Activated T-cell treated with anti-CD3 and anti-CD28 coated beads, Interleukin-2, amount 50 U/mL, for 24 hours (primary cell): ENCODE results near the gene PPP1R17.

Source experiments
- DNase-seq: peaks from one replicate; pipeline ENCODE4 v3.0.0-alpha.2; 2020
- H3K27ac Mint-ChIP-seq: 2 replicates; pipeline ENCODE4 v1.8.0; 2020; ENCODE audit warnings: mild to moderate bottlenecking, mixed read lengths
- H3K27me3 Mint-ChIP-seq: 2 replicates; pipeline ENCODE4 v1.8.0; 2020; ENCODE audit warnings: mixed read lengths
- H3K36me3 Mint-ChIP-seq: 2 replicates; pipeline ENCODE4 v1.8.0; 2020; ENCODE audit warnings: low read depth, mixed read lengths
- H3K4me1 Mint-ChIP-seq: 2 replicates; pipeline ENCODE4 v1.8.0; 2020; ENCODE audit warnings: low read depth, mixed read lengths
- H3K4me3 Mint-ChIP-seq: 2 replicates; pipeline ENCODE4 v1.8.0; 2020; ENCODE audit warnings: mild to moderate bottlenecking, moderate library complexity, mixed read lengths
- H3K9me3 Mint-ChIP-seq: 2 replicates; pipeline ENCODE4 v1.8.0; 2020; ENCODE audit warnings: mixed read lengths

PPP1R17 gene

GRCh38 chr7:31683445-31684225 lies 3.4 kb upstream of the PPP1R17 start:
- peaks cover 2% of the 10 kb centered on the region for H3K9me3 Mint-ChIP-seq
- no peak overlapping the region for H3K27ac Mint-ChIP-seq
- no peaks in the 10 kb centered on the region for H3K27me3 Mint-ChIP-seq
- no peak for DNase-seq
- H3K4me3 Mint-ChIP-seq: no peak overlapping the region
- no peaks in the 10 kb centered on the region for H3K4me1 Mint-ChIP-seq
- no peaks in the 10 kb centered on the region for H3K36me3 Mint-ChIP-seq

DNA sequence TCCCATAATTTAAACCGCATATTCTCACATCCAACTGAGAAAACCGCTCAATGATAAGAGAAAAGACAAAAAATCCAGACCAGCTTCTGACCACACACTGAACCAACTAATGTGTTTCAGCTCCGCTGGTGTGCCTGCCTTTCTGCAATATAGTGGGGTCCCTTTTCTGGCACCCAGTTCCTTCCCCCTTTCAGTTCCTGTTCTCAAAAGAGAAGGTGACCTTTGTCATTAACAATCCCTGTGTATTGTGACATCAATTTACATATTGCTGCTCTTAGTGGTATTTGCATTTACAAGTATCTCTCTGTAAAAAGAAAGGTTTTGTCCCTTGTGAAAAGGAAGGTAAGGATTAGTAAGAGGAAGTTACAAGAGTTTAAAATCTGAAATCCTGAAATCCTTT lies 1.4 kb downstream of the PPP1R17 start:
- Mint-ChIP-seq H3K27ac (no peak overlapping the region), H3K36me3 (no peaks in the 10 kb centered on the region), H3K27me3 (no peaks in the 10 kb centered on the region), H3K4me3 (no peak overlapping the region), H3K4me1 (no peaks in the 10 kb centered on the region), H3K9me3 (no peaks in the 10 kb centered on the region)
- no peak for DNase-seq

- Mint-ChIP-seq H3K9me3 (no peaks in the 10 kb centered on the region), H3K4me1 (no peaks in the 10 kb centered on the region), H3K36me3 (no peaks in the 10 kb centered on the region), H3K27ac (no peak overlapping the region), H3K4me3 (no peak overlapping the region), H3K27me3 (no peaks in the 10 kb centered on the region)
- DNase-seq: no peak
Measured at GRCh38 chr7:31688996-31689395, 2.0 kb downstream of the PPP1R17 start.

GRCh38 chr7:31690935-31691334 lies 3.9 kb downstream of the PPP1R17 start:
- DNase-seq: no peak
- H3K27ac Mint-ChIP-seq: no peak overlapping the region
- H3K4me1 Mint-ChIP-seq: no peaks in the 10 kb centered on the region
- no peaks in the 10 kb centered on the region for H3K36me3 Mint-ChIP-seq
- H3K27me3 Mint-ChIP-seq: no peaks in the 10 kb centered on the region
- no peak overlapping the region for H3K4me3 Mint-ChIP-seq
- no peaks in the 10 kb centered on the region for H3K9me3 Mint-ChIP-seq

DNA sequence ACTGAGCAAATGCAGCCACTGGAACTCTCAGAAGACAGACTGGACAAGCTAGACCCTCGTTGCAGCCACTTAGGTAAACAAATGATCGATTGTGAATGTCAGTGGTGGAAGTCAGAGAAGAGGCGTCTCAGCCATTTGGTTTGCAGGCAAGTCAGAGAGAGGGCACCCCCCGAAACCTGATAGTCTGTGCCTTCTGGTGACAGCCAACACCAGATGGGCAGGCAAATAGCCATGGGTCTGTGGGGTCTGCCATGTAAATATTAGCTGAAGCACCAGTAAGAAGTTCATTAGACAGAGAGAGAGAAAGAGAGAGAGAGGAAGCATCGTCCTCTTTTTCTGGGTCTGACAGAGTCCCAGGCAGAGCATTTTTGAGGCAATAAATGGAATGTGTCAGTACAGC lies 5.4 kb downstream of the PPP1R17 start:
- Mint-ChIP-seq H3K27ac (no peak overlapping the region), H3K27me3 (no peaks in the 10 kb centered on the region), H3K9me3 (no peaks in the 10 kb centered on the region), H3K4me1 (no peaks in the 10 kb centered on the region), H3K36me3 (no peaks in the 10 kb centered on the region), H3K4me3 (no peak overlapping the region)
- DNase-seq: no peak

GRCh38 chr7:31692871-31693270 lies 5.9 kb downstream of the PPP1R17 start:
- H3K4me1 Mint-ChIP-seq: no peaks in the 10 kb centered on the region
- H3K9me3 Mint-ChIP-seq: no peaks in the 10 kb centered on the region
- no peaks in the 10 kb centered on the region for H3K36me3 Mint-ChIP-seq
- H3K27ac Mint-ChIP-seq: no peak overlapping the region
- no peak overlapping the region for H3K4me3 Mint-ChIP-seq
- DNase-seq: no peak
- H3K27me3 Mint-ChIP-seq: no peaks in the 10 kb centered on the region

- no peaks in the 10 kb centered on the region for H3K36me3 Mint-ChIP-seq
- H3K9me3 Mint-ChIP-seq: no peaks in the 10 kb centered on the region
- no peak overlapping the region for H3K27ac Mint-ChIP-seq
- no peaks in the 10 kb centered on the region for H3K27me3 Mint-ChIP-seq
- H3K4me3 Mint-ChIP-seq: no peak overlapping the region
- H3K4me1 Mint-ChIP-seq: no peaks in the 10 kb centered on the region
- DNase-seq: no peak
Measured at GRCh38 chr7:31695859-31696614, 9.0 kb downstream of the PPP1R17 start.

- no peak for DNase-seq
- H3K4me3 Mint-ChIP-seq: no peak overlapping the region
- no peak overlapping the region for H3K27ac Mint-ChIP-seq
- no peaks in the 10 kb centered on the region for H3K36me3 Mint-ChIP-seq
- no peaks in the 10 kb centered on the region for H3K27me3 Mint-ChIP-seq
- no peaks in the 10 kb centered on the region for H3K9me3 Mint-ChIP-seq
- no peaks in the 10 kb centered on the region for H3K4me1 Mint-ChIP-seq
Measured at GRCh38 chr7:31699050-31699449, 12.0 kb downstream of the PPP1R17 start.

DNA sequence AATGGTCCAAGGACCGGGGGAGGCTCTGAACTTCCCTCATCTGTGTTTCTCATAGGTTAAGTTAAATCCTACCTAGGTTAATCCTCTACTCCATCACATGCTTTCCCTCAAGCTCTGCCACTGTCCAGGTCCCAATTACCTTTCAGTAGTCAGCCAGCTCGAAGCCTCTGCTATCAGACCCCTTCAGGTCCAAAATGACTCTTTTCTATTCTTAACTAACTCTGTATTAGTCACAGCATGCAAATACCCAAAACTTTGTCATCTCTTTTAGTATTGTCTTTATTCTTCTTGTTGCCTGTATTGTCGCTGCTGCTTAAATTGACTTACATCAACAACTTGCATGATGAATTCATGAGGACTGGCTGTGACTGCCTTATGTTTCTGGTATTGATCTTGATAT lies 15.3 kb downstream of the PPP1R17 start:
- DNase-seq: no peak
- H3K4me3 Mint-ChIP-seq: no peak overlapping the region
- no peaks in the 10 kb centered on the region for H3K36me3 Mint-ChIP-seq
- H3K27me3 Mint-ChIP-seq: no peaks in the 10 kb centered on the region
- H3K9me3 Mint-ChIP-seq: no peaks in the 10 kb centered on the region
- no peak overlapping the region for H3K27ac Mint-ChIP-seq
- no peaks in the 10 kb centered on the region for H3K4me1 Mint-ChIP-seq

DNA sequence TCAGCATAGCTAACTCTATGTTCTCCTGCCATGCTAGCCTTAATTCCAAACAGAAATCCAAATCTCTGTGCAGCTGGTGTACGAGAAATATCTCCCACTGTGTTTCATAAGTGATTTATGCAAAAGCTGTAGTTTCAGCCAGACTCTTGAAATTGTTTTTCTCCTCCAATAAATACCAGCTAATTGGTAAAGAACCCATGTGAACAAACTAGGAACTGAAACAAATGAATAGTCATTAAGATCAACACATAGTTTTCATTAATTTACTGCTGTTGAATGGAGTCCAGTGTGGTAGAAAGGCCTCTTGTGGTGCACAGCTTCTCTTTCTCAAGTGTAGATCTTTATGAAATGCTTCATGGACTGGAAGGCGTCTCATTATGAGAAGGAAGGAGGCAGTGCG lies 18.4 kb downstream of the PPP1R17 start:
- H3K27ac Mint-ChIP-seq: no peak overlapping the region
- no peaks in the 10 kb centered on the region for H3K27me3 Mint-ChIP-seq
- H3K36me3 Mint-ChIP-seq: no peaks in the 10 kb centered on the region
- no peaks in the 10 kb centered on the region for H3K9me3 Mint-ChIP-seq
- H3K4me3 Mint-ChIP-seq: no peak overlapping the region
- no peaks in the 10 kb centered on the region for H3K4me1 Mint-ChIP-seq
- DNase-seq: no peak

- H3K36me3 Mint-ChIP-seq: no peaks in the 10 kb centered on the region
- H3K9me3 Mint-ChIP-seq: no peaks in the 10 kb centered on the region
Measured at GRCh38 chr7:31707089-31707488, 20.1 kb downstream of the PPP1R17 start.

GRCh38 chr7:31710171-31710570 lies 23.2 kb downstream of the PPP1R17 start:
- Mint-ChIP-seq H3K4me3 (no peak overlapping the region), H3K36me3 (no peaks in the 10 kb centered on the region), H3K4me1 (no peaks in the 10 kb centered on the region), H3K9me3 (no peaks in the 10 kb centered on the region), H3K27me3 (no peaks in the 10 kb centered on the region), H3K27ac (no peak overlapping the region)
- no peak for DNase-seq

More at GRCh38 chr7:31707089-31707488, 20.1 kb downstream of the PPP1R17 start:
- Mint-ChIP-seq H3K4me1 (no peaks in the 10 kb centered on the region), H3K27ac (no peak overlapping the region), H3K27me3 (no peaks in the 10 kb centered on the region), H3K4me3 (no peak overlapping the region)
- DNase-seq: no peak

DNA sequence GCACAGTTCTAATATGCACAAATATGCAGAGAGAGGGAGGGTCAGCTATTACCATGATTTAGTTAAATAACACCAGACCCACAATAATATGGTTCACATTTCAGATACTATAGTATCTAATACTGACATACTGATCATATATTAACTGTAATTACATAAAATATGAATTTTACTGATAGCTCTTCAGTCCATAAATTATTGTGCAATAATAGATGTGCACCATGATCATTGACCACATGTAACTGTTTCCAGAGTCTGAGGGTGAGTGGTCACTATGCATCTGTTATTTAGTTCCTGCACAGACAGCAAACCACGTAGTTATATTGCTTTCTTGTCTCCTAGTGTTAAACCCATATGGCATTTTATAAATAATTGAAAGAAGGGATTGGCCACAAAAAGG lies 29.3 kb downstream of the PPP1R17 start:
- H3K4me1 Mint-ChIP-seq: no peaks in the 10 kb centered on the region
- no peaks in the 10 kb centered on the region for H3K27me3 Mint-ChIP-seq
- no peak overlapping the region for H3K4me3 Mint-ChIP-seq
- H3K36me3 Mint-ChIP-seq: no peaks in the 10 kb centered on the region
- no peak for DNase-seq
- no peak overlapping the region for H3K27ac Mint-ChIP-seq
- no peaks in the 10 kb centered on the region for H3K9me3 Mint-ChIP-seq

DNA sequence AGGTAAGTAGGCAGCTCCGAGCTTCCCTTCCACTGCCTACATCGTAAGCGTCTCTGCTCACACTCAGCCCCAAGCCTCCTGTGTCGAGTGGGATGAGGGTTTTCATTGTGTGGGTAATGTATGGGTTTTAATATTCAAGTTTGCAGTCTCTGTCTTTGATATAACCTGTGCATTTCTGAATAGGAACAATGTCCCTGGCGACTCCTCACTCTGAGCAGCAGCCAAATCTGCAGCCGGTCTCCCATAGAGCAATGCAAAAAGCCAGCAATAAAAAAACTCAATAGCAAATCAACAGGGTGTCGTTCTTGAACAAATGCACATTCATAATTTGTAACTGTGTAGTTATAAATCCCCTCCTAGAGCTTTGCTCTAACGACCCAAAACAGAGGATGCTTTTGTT lies 33.4 kb downstream of the PPP1R17 start:
- no peaks in the 10 kb centered on the region for H3K36me3 Mint-ChIP-seq
- H3K9me3 Mint-ChIP-seq: no peaks in the 10 kb centered on the region
- H3K4me1 Mint-ChIP-seq: no peaks in the 10 kb centered on the region
- H3K4me3 Mint-ChIP-seq: no peak overlapping the region
- H3K27ac Mint-ChIP-seq: no peak overlapping the region
- no peaks in the 10 kb centered on the region for H3K27me3 Mint-ChIP-seq
- no peak for DNase-seq

DNA sequence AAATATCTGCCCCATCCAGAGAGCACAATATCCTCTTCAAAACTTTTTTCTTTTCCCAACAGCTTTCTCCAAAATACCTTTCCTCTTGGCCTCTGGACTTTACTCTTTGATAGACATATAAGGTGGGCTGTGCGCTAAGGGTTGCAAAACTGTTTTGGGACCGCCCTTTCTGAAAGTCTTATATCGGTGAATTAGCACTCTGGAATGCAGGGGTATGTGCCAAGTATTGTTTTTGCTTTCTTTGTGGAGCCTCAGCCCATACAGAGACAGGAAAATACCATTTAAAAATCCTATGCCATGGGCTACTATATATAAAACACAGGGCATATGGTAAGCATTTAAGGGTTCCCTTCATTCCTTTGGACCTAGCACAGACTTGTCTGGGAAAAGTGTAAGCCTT lies 37.7 kb downstream of the PPP1R17 start:
- Mint-ChIP-seq H3K4me3 (no peak overlapping the region), H3K27ac (no peak overlapping the region), H3K4me1 (no peaks in the 10 kb centered on the region), H3K27me3 (no peaks in the 10 kb centered on the region), H3K36me3 (no peaks in the 10 kb centered on the region), H3K9me3 (no peaks in the 10 kb centered on the region)
- no peak for DNase-seq
